OCI-LY3 (cell line): ENCODE results near the gene BLOC1S4.

Experiments
- H2AFZ ChIP-seq: fragments of 200-600, 300-600 bp; shearing (Covaris generic); 2 replicates; pipeline ENCODE4 v1.6.0; 2014; ENCODE audit warnings: antibody characterized with exemption, low read depth, low read length
- H3K27ac ChIP-seq: fragments of 200-600, 300-600 bp; sonication (generic); 2 replicates; pipeline ENCODE4 v1.5.1; 2014; ENCODE audit warnings: mild to moderate bottlenecking, low read length, moderate library complexity, mixed read lengths
- H3K27me3 ChIP-seq: fragments of 200-600, 300-600 bp; sonication (generic); 2 replicates; pipeline ENCODE4 v1.6.1; 2014; ENCODE audit warnings: low read depth, low read length, mixed read lengths
- H3K36me3 ChIP-seq: fragments of 200-600, 300-600 bp; sonication (generic); replicated peaks from 2 replicates; pipeline ENCODE3; 2014; ENCODE audit warnings: low read depth, low read length, mixed read lengths
- H3K4me1 ChIP-seq: fragments of 300-600, 200-600 bp; sonication (generic); 2 replicates; pipeline ENCODE4 v1.6.1; 2014; ENCODE audit warnings: low read length, mixed read lengths
- H3K4me2 ChIP-seq: fragments of 200-600, 300-600 bp; sonication (generic); 2 replicates; pipeline ENCODE4 v1.6.1; 2014; ENCODE audit warnings: low read length, mixed read lengths
- H3K4me3 ChIP-seq: fragments of 300-600, 200-600 bp; sonication (generic); 2 replicates; pipeline ENCODE4 v1.5.1; 2014; ENCODE audit warnings: antibody characterized with exemption, mild to moderate bottlenecking, low read length, moderate library complexity
- H3K79me2 ChIP-seq: fragments of 300-600, 200-600 bp; shearing (Covaris generic); 2 replicates; pipeline ENCODE4 v1.6.1; 2014; ENCODE audit warnings: mild to moderate bottlenecking, low read length, mixed read lengths
- H3K9ac ChIP-seq: fragments of 300-600, 200-600 bp; shearing (Covaris generic); 2 replicates; pipeline ENCODE4 v1.6.0; 2014; ENCODE audit warnings: mild to moderate bottlenecking, low read length, moderate library complexity
- H3K9me3 ChIP-seq: fragments of 200-600, 300-600 bp; shearing (Covaris generic); 2 replicates; pipeline ENCODE4 v1.6.1; 2014; ENCODE audit warnings: low read length, mixed read lengths; ENCODE audit not compliant: insufficient read depth
- H4K20me1 ChIP-seq: fragments of 200-600, 300-600 bp; sonication (generic); 2 replicates; pipeline ENCODE4 v1.6.1; 2016; ENCODE audit warnings: low read length, mixed read lengths; ENCODE audit not compliant: insufficient read depth
- EZH2phosphoT487 ChIP-seq: fragments of 200-600 bp; shearing (Covaris generic); IDR thresholded peaks from 2 replicates; pipeline ENCODE4 v1.6.1; 2018; ENCODE audit warnings: antibody characterized with exemption, mixed run types, low read depth
- TF ChIP-seq, protein P1 (sequence below): fragments of 200-600, 300-600 bp; sonication (generic); IDR thresholded peaks from 2 replicates; pipeline ENCODE4 v1.5.1; 2014; ENCODE audit warnings: antibody characterized with exemption, low read length, low read depth

The BLOC1S4 gene

DNA sequence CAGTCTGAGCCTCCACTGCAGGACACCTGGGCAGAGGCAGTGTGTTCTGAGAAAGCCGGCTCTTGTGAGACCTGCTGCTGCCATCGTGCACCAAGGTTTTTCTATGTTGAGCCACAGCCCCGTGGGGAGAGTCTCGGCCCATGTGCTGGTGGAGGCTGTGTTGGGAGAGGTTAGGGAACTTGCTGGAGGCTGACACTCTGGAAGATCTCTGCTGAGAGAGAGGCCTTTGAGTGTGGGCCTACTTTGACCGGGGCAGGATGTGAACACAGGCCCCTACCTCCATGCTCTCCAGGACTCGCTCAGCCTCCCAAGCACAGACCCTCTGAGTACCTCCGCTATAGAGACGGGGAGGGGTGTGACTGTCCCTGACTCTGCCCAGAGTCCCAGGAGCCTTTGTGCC is 23.6 kb upstream of the BLOC1S4 start:
- Histone ChIP-seq H3K4me1 (no peaks in the 10 kb centered on the region), H3K9ac (no peak overlapping the region), H3K27me3 (no peaks in the 10 kb centered on the region), H3K79me2 (no peaks in the 10 kb centered on the region), H2AFZ (no peak overlapping the region), H3K4me3 (no peak overlapping the region), H3K27ac (no peak overlapping the region), H3K4me2 (no peak overlapping the region), H4K20me1 (no peaks in the 10 kb centered on the region), H3K36me3 (no peaks in the 10 kb centered on the region), H3K9me3 (no peaks in the 10 kb centered on the region)
- TF ChIP-seq EZH2phosphoT487 = no peak
- TF ChIP-seq, protein P1, sequence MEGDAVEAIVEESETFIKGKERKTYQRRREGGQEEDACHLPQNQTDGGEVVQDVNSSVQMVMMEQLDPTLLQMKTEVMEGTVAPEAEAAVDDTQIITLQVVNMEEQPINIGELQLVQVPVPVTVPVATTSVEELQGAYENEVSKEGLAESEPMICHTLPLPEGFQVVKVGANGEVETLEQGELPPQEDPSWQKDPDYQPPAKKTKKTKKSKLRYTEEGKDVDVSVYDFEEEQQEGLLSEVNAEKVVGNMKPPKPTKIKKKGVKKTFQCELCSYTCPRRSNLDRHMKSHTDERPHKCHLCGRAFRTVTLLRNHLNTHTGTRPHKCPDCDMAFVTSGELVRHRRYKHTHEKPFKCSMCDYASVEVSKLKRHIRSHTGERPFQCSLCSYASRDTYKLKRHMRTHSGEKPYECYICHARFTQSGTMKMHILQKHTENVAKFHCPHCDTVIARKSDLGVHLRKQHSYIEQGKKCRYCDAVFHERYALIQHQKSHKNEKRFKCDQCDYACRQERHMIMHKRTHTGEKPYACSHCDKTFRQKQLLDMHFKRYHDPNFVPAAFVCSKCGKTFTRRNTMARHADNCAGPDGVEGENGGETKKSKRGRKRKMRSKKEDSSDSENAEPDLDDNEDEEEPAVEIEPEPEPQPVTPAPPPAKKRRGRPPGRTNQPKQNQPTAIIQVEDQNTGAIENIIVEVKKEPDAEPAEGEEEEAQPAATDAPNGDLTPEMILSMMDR = no peak

DNA sequence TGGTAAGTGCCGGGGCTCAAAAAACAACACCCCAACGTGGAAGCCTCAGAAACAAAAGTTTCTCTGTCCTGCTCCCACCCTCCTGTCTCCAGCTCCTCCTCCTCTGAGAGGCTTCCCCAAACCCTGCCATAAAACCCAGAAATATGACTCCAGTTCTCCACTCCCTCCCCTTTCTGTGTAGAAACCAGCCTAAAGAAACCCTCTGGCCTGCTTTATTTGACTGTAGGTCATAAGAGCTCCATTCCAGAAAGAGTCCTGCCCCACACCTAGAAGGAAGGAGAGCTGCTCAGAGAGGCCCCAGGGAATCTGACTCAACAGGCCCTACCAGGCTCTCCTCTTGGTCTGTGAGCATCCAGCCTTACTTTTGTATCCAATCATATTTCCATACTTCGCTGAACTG is 23.2 kb upstream of the BLOC1S4 start:
- Histone ChIP-seq H2AFZ (no peak overlapping the region), H3K9ac (no peak overlapping the region), H3K27me3 (no peaks in the 10 kb centered on the region), H3K4me2 (no peak overlapping the region), H3K4me1 (no peaks in the 10 kb centered on the region), H3K4me3 (no peak overlapping the region), H3K36me3 (no peaks in the 10 kb centered on the region), H4K20me1 (no peaks in the 10 kb centered on the region), H3K79me2 (no peaks in the 10 kb centered on the region), H3K27ac (no peak overlapping the region), H3K9me3 (no peaks in the 10 kb centered on the region)
- TF ChIP-seq EZH2phosphoT487 = no peak
- TF ChIP-seq, protein P1 = no peak

- no peaks in the 10 kb centered on the region for H3K4me1 ChIP-seq
- no peak within 1 kb of the TSS for H3K4me3 ChIP-seq
- H3K4me2 ChIP-seq = no peak within 1 kb of the TSS
- no peaks in the 10 kb centered on the region for H4K20me1 ChIP-seq
- no peak within 1 kb of the TSS for H3K27ac ChIP-seq
- no peaks in the 10 kb centered on the region for H3K79me2 ChIP-seq
- H3K9me3 ChIP-seq = no peaks in the 10 kb centered on the region
- H3K36me3 ChIP-seq = no peaks in the 10 kb centered on the region
- H3K9ac ChIP-seq = no peak within 1 kb of the TSS
- no peaks in the 10 kb centered on the region for H3K27me3 ChIP-seq
- TF ChIP-seq, protein P1 = no peak
- no peak for TF ChIP-seq EZH2phosphoT487
- no peak within 1 kb of the TSS for H2AFZ ChIP-seq
Measured at GRCh38 chr4:6693231-6694176, 22.5 kb upstream of the BLOC1S4 start, which contains the start of gene S100P. TSS of gene S100P (plus strand) at chr4:6693878. CDS start at chr4:6693933, 55 bp downstream.

DNA sequence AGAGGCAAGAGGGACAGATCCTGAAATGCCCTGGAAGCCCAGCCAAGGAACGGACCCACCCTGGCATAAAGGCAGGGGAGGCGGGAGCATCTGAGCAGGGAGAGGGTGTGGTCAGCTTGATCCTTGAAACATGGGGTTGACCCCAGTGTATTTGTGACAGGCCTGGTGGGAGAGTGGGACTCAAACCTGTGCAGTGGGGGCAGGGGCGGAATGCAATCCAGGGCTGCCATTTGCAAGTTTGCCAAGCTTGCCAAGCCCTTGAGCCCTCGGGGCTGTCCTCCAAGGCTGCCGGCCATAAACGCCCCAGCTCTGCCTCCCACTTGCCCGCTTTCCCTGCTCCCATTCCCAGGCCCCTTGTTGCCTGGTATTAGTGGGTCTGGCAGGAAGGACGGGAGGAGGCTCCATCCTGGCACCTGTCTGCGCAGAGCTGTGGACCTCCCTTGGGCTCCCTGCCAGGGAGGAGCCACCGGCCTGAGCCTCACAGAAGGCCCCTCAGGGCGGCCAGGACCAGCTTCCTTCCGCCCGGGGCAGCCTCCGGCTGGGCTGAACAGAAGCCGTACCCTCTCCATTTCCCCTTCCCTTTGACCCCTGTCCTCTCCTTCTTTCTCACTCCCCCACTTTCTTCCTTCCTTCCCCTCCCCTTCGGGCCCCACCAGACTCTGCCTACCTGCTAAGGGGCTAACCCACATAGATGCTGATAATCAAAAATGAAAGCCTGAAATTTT is 21.6 kb upstream of the BLOC1S4 start:
- Histone ChIP-seq H3K9ac (no peak overlapping the region), H4K20me1 (no peaks in the 10 kb centered on the region), H3K4me1 (no peaks in the 10 kb centered on the region), H3K27me3 (no peaks in the 10 kb centered on the region), H2AFZ (no peak overlapping the region), H3K27ac (no peak overlapping the region), H3K36me3 (no peaks in the 10 kb centered on the region), H3K4me3 (no peak overlapping the region), H3K4me2 (no peak overlapping the region), H3K9me3 (no peaks in the 10 kb centered on the region), H3K79me2 (no peaks in the 10 kb centered on the region)
- TF ChIP-seq EZH2phosphoT487 = no peak
- TF ChIP-seq, protein P1 = no peak
